ENCODE measurements around the gene ENGASE.

Gene ENGASE

DNA sequence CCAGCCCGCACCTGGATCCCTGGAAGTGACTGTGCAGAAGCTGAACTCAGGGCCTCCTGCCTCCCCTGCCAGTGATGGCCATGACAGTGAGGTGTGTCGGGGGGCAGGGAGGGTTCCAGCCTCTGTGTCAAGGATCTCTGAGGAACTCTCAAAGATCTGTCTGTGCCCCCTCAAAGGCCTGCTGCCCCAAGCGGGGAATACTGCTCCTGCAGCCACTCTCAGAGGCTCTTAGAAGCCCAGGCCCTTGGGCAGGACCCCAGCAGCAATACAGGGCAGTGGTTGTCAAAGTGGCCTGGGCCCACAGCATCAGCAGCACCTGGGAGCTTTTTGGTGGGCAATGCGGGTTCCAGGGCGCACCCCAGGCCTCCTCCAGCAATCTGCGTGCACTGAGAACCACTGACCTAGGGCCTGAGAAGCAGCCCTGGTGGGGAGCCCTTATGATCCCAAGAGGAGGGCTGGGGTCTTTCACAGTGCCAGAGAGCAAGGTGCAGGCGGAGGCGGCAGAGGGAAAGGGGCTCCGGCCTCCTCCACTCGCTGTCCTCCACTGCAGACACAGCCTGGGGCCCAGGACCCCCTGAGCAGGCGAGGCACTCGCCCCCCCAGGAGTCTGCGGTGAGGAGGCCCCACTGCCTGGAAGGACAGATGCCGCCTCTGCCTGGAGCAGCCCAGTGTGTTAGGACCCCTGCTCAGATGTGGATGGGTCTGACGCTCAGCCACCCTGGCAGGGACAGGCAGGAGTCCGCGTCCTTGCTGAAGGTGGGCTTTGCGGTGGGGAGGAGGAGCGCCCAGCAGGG, 42.1 kb downstream of the ENGASE start:
- no peak for DNase-seq

DNA sequence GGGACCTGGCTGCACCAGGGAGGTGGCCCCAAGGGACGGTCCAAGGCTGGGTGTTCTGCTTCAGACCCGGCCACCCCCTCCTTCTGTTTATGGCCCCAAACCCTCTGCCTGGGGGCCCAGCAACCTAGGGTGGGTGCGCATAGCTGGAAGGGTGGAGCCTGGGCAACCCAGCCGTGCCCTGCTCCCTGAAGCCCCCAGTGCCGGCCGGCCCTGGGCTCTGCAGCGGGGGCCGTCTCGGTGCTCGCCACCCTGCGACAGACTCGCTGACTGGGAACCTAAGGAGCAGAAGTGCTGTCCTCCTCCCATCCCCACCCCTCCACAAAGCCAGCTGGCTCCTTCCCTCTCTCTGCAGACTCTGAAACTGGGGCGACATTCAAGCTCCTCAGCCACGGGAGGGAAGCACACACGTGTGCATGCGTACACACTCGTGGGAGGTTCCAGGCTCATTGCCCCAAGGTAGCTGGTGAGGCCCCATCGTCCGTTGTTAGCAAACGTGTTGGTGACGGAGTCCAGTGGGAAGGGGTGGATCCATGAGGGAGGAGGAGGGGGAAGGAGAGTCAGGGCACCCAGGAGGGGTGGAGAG, 43.4 kb downstream of the ENGASE start:
- DNase-seq = no peak

DNA sequence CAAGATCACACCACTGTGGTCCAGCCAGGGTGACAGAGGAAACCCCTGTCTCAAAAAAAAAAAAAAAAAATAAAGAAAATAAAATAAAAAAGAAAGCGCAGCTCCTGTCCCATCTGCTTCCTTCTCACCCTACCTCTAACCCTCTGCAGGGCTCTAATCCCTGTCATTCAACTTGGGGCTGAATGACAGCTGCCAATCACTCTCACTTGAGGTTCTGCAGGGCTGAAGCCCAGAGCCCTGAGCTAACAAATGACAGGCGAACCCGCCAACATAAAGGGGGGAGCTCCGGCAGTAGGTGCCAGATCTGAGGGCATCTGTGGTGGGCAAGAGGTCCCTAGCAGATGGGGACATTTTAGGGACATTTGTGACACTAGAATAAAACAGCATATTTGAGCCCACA, 44.3 kb downstream of the ENGASE start:
- DNase-seq = no peak

DNA sequence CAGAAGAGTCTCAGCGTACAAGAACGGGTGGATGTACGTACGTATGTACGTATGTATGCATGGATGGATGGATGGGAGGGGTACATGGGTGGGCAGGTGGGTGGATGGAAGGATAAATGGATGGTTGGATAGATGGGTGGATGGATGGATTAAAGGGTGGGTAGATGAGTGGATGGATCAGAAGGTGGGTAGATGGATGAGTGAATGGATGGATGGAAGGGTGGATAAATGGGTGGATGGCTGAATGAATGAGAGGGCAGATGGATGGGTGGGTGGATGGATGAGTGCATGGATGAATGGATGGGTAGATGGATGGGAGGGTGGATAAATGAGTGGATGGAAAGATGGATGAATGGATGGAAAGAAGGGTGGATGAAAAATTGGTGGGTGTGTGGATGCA, 45.6 kb downstream of the ENGASE start:
- no peak for DNase-seq

DNA sequence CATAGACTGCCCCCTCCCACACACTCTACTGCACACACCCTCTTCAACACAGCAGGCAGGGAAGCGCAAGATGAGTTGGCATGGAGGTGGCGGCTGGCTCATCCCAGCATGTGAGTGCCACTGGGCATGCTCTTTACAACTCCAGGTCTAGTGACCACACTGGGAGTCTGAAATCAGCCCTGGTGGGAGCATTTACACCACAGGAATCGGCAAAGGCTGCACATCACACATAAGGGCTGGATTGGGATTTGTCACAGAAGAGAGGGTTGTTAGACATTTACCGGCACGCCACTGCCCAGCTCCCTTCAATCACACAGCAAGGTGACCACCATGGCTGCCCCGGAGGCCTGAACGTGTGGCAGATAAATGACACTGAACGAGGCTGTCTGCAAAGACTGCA, 49.4 kb downstream of the ENGASE start:
- DNase-seq = no peak

DNA sequence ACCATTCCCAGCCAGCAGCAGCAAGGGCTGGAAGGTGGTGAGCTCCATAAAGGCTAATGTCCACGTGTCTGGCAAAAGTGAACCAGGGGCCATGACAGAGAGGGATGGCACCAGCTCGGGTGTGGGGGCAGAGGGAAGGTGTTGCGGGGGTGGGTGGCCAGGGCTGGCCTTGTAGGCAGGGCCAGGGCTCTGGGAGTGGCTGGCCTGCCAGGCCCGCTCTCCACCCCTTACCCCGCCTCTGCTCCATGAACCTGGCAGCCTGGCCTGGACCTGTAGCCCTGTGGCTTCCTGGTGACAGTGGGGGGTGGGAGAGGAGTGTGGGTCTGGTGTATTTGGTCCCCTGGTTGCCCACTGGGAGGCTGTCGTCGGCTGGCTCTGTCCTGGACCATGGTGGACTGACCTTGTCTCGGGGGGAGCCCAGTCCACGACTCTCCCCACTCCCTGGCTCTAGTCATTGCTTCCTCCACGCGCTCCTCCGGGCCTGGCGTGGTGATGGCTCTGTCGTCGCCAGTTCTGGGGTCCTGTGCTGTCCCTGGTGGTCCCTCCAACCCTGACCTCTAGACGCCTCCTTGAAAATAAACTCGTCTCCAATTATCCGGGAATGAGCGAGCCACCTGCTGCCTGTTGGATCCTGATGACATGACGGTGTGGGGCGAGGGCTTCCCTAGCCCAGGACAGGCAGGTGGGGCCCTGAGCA, 50.0 kb downstream of the ENGASE start:
- no peak for DNase-seq

DNA sequence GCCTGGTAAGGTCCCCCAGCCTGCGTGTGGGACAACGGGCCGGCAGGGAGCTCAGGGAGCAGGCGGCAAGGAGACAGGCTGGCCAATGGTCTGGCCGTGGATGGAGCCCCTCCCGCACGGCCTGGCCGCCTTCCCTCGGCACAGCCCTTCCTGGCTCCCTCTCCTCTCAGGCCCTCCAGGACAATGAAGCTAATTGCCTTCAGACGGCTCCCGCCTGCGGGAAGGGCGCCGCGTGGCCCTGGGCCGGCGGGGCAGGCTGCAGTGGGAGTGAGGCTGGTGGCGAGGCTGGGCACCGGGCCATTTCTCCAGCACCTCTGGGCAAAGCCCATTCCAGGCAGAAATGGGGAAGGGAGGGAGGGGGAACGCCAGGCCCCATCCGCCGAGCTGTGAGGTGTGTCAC, 50.9 kb downstream of the ENGASE start:
- DNase-seq = no peak

DNA sequence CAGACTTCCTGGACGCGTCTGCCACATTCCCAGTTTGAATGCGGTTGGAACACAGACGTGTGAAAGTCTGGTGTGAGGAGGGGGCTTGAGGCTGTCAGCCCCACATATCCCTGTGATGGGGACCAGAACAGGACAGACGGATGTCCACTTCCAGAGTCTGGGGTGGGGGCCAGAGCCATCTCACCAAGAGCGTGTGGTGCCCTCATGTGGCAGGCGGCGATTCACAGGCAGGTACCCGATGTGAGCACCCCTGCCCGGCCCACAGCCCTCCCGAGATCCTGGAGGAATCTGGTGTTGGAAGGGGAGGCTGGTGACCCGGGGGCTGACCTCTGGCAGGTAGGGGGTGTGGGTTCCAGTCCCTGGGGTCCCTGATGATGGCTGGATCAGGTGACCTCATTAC, 51.5 kb downstream of the ENGASE start:
- DNase-seq = no peak

DNA sequence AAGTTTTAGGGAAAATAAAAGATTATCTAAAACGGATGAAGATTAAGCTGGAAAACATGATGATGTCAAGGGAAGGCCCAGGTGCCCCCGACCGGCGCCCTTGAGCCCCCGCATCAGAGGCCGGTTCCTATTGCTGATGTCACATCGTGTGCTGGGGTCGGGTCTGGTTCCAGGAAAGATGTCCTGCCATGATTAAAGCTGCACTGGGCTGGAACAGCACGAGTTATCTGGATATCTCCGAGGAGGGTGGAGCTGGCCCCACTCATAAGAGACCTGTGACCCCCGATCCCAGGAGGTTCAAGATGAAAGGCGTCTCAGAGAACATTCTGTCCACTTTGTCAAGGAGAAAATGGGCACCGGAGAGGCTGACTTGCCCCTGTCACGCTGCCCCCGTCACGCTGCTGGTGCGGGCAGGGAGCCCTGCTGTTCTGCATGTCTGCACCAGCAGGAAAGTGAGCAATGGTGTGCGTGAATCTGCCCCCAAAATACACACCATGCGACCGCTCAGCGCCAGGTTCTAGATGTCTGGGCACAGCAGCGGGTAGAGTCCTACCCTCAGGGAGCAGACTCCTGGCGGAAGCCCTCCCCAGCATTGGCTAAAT, 53.0 kb downstream of the ENGASE start:
- DNase-seq = no peak

DNA sequence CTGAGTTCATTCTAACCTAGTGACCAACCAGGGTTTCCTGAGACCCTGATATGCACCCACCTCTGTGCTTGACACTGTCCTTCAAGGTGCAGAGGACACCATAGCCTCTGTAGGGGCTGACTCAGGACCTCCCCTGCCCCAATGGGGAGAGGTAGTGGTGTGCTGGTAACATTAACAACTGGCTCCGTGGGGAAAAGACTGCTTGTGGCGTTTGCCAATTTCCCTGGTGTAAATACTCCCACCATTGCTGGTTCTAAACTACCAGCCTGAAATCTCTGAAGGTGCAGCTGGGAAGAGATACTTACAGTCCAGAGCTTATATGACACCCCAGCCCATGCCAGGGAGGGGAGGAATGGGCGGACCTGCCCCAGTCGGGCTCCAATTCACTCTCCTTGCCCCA, 54.9 kb downstream of the ENGASE start:
- no peak for DNase-seq

DNA sequence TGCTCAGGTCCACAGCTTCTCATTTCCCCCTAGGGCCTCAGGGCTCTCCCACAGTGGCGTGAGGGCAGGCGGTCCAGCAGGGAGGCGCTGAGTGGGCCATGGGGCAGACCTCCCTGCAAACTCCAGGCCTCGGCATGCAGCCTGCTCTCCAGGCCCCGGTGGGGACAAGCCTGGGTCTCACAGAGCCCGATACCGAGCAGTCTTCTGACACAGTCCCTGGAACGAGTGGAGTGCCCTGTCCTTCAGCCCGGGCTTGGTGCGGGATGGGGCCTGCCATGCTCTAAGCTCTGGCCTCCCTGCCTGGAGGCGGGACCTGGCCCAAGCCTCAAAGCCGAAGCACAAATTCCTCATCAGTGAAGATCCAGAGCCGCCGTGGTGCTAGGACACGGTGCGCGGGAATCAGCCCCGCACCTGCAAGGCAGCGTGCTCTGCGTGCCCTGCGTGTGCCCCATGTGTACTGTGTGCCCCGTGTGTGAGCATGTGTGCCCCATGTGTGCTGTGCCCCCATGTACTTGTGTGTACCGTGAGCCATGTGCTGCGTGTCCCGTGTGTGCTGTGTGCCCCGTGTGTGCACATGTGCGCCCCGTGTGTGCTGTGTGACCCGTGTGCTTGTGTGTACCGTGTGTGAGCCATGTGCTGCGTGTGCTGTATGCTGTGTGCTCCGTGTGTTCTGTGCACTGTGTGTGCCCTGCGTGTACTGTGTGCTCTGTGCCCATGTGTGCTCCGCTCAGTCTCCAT, 56.1 kb downstream of the ENGASE start:
- DNase-seq = no peak

DNA sequence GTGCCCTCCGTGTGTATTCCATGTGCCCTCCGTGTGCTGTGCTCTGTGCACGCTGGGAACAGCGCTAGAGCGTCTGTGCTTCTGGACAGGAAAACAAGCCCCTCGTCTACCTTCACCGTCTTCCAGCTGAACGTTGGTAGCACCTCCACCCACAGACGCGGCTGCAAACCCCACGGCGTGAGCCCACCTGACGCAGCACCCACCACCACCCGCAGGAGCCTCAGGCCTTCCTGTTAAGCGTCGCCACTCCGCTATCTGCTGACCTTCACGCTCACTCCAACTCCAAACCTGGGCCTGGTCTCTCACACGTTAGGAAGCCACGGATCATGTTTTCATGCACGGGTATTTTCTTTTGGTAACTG, 56.6 kb downstream of the ENGASE start:
- no peak for DNase-seq

DNA sequence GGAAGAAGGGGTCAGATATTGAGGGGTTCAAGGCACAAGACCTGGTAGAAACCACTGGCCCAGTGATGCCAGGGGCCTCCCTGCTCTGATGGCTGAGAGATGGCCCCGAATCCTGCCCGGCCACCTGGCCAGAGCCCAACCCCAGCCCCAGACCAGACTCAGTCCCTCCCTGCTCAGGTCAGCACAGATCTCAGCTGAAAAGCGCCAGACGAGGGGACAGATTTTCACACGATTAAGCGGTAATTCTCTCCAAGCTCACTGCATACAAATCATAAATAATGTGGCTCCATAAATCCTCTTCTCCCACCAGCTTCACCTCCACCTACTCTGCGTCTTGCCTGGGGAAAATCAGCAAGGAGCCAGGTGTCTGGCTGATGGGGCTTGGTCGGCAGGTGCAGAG, 57.1 kb downstream of the ENGASE start:
- DNase-seq = no peak

DNA sequence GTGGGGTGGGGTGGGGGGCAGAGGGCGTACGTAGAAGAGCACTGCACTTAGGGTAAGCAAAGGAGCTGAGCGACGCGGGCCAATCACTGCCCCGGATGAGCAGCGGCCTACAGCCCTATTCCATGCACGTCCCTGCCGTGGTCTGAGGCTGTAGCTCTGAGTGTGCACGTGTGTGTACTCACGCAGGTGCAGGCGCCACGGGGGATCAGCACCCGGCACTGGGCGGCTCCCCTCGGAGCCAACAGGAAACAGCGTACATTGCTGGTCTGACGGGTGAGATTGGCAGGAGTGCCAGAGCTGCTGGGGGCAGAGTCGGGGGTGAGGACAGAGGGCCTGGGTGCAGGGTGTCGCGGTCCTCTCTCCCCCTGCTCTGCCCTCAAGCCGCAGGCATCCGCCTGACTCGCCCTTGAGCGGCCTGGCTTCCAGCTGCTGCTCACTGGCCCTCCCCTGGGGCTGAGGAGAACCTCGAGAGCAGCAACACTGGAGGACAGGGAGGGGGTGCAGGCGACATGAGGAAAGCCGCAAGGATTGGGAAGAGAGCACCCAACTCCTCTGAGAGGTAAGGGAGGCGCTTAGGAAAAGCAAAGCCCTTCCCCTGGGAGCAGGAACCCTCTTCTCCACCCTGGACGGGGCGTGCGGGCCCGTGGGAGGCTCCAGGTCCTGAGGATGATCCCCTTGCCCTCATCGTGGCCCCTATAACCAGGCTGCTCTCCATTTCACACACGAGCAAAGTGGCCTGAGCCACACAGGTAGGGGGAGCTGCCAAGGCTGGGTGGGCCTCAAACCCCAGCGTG, 57.8 kb downstream of the ENGASE start:
- no peak for DNase-seq

DNA sequence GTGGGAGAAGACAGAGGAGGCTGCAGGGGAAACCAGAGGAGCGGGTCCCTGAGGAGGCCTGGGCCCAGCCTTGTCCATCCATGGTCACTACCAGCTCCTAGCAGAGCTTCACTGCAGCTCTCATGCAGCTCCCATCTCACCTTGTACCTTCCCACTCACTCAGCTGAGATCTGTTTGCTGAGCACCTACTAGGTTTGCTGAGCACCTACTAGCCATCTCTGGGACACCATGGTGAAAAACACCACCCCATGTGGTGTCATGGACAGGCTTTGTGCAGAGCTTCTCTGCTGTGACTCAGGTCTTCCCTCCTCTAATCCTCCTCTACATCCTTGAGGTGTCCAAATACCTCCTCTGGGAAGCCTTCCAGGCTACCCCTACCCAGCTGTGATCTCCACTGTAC, 58.6 kb downstream of the ENGASE start:
- DNase-seq = no peak

DNA sequence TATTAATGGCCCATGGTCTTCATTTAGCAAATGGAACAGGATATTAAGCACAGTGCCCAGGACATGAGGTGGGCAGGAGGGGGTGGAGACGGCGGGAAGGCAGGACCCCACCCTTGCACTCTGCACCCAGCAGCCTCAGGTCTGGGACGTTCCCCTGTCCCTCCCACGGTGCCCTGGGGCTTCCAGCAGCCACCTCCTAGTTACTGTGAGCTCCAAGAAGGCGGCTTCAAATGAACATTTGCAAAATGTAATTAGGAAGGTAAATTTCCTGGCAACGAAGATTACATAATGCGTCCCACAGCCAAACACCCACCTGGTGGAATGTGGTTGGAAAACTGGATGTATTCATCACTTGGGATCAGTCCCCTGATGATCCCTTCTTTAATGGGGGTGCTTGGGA, 59.4 kb downstream of the ENGASE start:
- no peak for DNase-seq

DNA sequence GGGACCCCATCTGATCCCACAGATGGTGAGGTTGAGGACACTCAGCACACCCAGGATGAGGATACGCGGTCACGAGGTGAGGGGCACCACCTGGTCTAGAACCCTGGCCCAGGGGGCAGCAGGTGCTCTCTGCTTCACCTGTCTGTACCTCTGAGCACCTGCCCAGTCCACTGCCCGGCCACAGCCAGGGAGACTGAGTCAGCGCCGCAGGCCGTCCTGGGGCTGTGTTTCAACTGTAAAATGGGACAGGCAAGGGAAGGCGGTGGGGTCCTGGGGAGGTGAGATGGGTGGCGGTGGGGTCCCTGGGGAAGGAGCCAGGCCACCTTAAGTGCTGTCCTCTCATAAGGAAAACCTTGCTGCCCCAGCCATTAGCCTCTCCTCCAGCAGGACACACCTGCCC, 60.4 kb downstream of the ENGASE start:
- DNase-seq = no peak

DNA sequence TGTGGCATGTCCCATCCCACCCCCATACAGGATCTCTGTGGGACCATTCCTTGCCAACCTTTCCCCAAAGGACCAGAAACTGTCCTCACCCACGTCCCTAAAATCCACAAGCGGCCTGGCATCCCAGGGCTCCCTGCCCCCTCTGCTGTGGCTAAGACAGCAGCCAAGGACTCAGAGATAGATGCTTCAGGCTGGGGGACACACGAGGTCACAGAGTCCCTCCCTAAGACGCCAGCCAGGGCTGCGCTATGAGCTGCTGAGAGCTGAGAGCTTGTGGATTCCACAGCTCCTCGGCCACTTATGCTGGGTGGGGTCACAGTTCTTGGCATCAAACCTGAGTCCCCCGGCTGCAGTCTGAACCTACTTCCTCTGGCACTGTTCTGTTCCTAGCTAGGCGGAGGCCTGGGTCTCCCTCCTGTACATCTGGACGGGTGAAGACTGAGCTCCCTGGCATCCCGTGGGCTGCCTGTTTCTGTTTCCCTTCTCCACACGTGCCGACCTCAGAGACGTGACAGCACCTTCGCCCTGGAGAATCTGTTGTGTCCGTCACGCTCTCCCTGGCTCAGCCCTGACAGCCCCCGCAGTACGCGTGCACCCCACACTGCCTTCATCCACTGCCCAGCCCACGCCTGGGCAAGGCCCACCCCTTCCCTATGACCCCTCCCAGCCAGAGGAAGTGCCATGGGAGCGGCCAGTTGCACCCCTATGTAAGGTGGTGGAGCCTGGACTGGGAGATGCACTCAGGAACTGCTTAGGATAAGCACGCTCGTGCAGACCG, 61.2 kb downstream of the ENGASE start:
- DNase-seq = no peak
